ENCODE measurements around the gene PGR. TPM values are rescaled to one million over a fixed set of nuclear protein-coding genes. Genes with fewer than 3 reads are reported as not detected.

Gene PGR
- total RNA-seq, 1 donor from 2014 or later = 0.27 TPM

GRCh38 chr11:101046947-101047346 lies 82.7 kb downstream of the PGR start:
- Mint-ChIP-seq H3K4me3 (ENCODE audit: unreplicated experiment) (no peak overlapping the region), H3K36me3 (ENCODE audit: unreplicated experiment) (no peaks in the 10 kb centered on the region), H3K27me3 (ENCODE audit: unreplicated experiment) (no peaks in the 10 kb centered on the region), H3K9me3 (ENCODE audit: unreplicated experiment) (no peaks in the 10 kb centered on the region), H3K27ac (ENCODE audit: unreplicated experiment) (no peak overlapping the region), H3K4me1 (ENCODE audit: low read depth, unreplicated experiment) (no peaks in the 10 kb centered on the region)
- no peak for TF ChIP-seq CTCF (IDR thresholded peaks at IDR 0.05; ENCODE audit: partially characterized antibody, unreplicated experiment)
- no peak for DNase-seq

DNA sequence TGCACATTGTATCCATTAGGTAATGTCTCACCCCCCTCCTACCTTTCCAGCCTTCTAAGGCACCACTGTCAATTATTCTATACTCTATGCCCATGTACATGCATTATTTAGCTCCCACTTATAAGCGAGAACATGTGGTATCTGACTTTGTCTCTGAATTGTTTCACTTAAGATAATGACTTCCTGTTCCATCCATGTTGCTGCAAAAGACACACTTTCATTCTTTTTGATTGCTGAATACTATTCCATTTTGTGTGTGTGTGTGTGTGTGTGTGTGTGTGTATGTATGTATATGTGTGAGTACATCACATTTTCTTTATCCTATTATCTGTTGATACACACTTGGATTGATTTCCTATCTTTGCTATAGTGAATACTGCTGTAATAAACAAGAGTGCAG lies 84.2 kb downstream of the PGR start:
- no peaks in the 10 kb centered on the region for H3K9me3 Mint-ChIP-seq (ENCODE audit: unreplicated experiment)
- no peak for TF ChIP-seq CTCF (IDR thresholded peaks at IDR 0.05; ENCODE audit: partially characterized antibody, unreplicated experiment)
- H3K4me3 Mint-ChIP-seq (ENCODE audit: unreplicated experiment) = no peak overlapping the region

DNA sequence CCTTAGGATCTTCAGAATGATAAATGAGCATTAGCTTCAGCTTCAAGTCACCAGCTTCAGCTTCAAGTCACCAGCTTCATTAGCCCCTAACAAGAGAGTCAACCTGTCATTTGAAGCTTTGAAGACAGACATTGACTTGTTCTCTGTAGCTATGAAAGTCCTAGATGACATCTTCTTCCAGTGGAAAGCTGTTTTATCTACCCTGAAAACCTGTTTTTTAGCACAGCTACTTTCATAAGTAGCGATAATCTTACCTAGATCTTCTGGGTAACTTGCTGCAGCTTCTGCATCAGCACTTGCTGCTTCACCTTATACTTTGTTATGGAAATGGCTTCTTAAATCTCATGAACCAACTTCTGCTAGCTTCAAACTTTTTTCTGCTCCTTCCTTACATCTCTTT lies 85.7 kb downstream of the PGR start:
- no peak overlapping the region for H3K27ac Mint-ChIP-seq (ENCODE audit: unreplicated experiment)
- no peak overlapping the region for H3K4me3 Mint-ChIP-seq (ENCODE audit: unreplicated experiment)
- H3K27me3 Mint-ChIP-seq (ENCODE audit: unreplicated experiment) = no peaks in the 10 kb centered on the region
- H3K9me3 Mint-ChIP-seq (ENCODE audit: unreplicated experiment) = no peaks in the 10 kb centered on the region
- DNase-seq = no peak
- no peak for TF ChIP-seq CTCF (IDR thresholded peaks at IDR 0.05; ENCODE audit: partially characterized antibody, unreplicated experiment)
- no peaks in the 10 kb centered on the region for H3K36me3 Mint-ChIP-seq (ENCODE audit: unreplicated experiment)
- H3K4me1 Mint-ChIP-seq (ENCODE audit: low read depth, unreplicated experiment) = no peaks in the 10 kb centered on the region

More for the DNA sequence above, 84.2 kb downstream of the PGR start:
- no peaks in the 10 kb centered on the region for H3K36me3 Mint-ChIP-seq (ENCODE audit: unreplicated experiment)
- H3K27ac Mint-ChIP-seq (ENCODE audit: unreplicated experiment) = no peak overlapping the region
- no peaks in the 10 kb centered on the region for H3K4me1 Mint-ChIP-seq (ENCODE audit: low read depth, unreplicated experiment)
- no peak for DNase-seq
- H3K27me3 Mint-ChIP-seq (ENCODE audit: unreplicated experiment) = no peaks in the 10 kb centered on the region

- H3K4me3 Mint-ChIP-seq (ENCODE audit: unreplicated experiment) = no peak overlapping the region
- H3K27me3 Mint-ChIP-seq (ENCODE audit: unreplicated experiment) = no peaks in the 10 kb centered on the region
- no peak for TF ChIP-seq CTCF (IDR thresholded peaks at IDR 0.05; ENCODE audit: partially characterized antibody, unreplicated experiment)
- DNase-seq = no peak
- H3K27ac Mint-ChIP-seq (ENCODE audit: unreplicated experiment) = no peak overlapping the region
- H3K9me3 Mint-ChIP-seq (ENCODE audit: unreplicated experiment) = no peaks in the 10 kb centered on the region
- no peaks in the 10 kb centered on the region for H3K4me1 Mint-ChIP-seq (ENCODE audit: low read depth, unreplicated experiment)
- no peaks in the 10 kb centered on the region for H3K36me3 Mint-ChIP-seq (ENCODE audit: unreplicated experiment)
Observed at GRCh38 chr11:101035872-101036271, 93.7 kb downstream of the PGR start.

DNA sequence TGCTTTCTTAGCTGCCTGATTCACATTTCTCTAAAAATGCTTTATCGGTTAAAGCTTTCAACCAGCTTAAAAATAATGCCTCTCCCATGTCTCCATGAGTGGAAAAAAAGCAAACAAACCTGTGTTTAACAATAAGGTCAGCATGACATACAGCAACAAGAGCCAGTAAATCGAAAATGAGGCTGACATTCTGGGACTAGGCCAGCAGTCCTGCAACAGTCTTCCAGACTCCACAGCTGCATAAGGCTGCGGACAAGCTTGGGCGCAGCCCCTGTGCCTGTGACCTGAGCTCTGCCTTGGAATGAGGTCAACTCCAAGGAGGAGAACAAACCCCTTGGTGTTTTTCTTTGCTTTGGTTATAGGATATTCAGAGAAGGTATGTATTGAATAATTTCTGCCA lies 95.5 kb downstream of the PGR start:
- no peak for DNase-seq
- no peak for TF ChIP-seq CTCF (IDR thresholded peaks at IDR 0.05; ENCODE audit: partially characterized antibody, unreplicated experiment)
- Mint-ChIP-seq H3K4me1 (ENCODE audit: low read depth, unreplicated experiment) (no peaks in the 10 kb centered on the region), H3K27ac (ENCODE audit: unreplicated experiment) (no peak overlapping the region), H3K4me3 (ENCODE audit: unreplicated experiment) (no peak overlapping the region), H3K9me3 (ENCODE audit: unreplicated experiment) (no peaks in the 10 kb centered on the region), H3K36me3 (ENCODE audit: unreplicated experiment) (no peaks in the 10 kb centered on the region), H3K27me3 (ENCODE audit: unreplicated experiment) (no peaks in the 10 kb centered on the region)

All from glutamatergic neuron (in vitro differentiated cells).